ENCODE measurements around the gene NABP1. TPM values are rescaled to one million over a fixed set of nuclear protein-coding genes. Genes with fewer than 3 reads are reported as not detected.

NABP1 gene
- total and polyA plus RNA-seq, 4 donors = 3.6 to 35.5 (median 18.4) TPM

DNA sequence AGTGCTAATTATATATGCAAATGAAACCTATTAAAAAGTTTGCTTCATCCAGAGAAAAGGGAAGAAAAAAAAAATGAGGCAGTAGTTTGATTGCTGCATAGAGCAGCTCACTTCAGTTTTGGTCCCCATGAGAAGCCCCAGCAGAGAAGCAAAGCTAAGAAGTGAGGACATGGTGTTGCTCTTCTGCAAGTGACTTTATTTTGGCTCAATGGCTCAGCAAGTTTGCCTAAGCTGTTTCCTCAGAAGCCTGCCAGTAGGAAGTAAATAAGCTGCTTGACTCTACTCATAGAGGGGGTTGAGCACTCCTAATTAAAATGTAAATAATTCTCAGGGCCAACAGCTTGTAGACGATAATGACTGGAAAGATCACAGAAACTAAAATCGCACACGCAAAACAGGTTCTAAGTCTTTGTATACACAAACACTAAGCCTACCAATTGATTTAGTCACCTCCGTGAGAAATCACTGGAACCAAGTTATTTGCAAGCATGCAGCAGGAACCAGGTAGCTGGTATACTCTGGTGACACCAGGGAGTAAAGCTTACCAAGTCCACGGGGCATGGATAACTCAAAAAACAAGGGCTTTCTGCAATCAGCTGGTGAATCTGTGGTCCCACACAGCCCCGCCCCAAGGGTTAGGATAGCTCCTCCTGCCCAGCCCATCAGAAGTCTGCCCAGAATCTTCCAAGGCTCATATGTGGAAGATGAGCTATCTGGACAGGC is 39.7 kb upstream of the NABP1 start (continued):
- TF ChIP-seq, protein P1, sequence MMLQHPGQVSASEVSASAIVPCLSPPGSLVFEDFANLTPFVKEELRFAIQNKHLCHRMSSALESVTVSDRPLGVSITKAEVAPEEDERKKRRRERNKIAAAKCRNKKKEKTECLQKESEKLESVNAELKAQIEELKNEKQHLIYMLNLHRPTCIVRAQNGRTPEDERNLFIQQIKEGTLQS (IDR thresholded peaks at IDR 0.05) = no peak
- TF ChIP-seq FOXA2 (IDR thresholded peaks at IDR 0.05) (no peak), MAX (IDR thresholded peaks at IDR 0.05) (no peak)

DNA sequence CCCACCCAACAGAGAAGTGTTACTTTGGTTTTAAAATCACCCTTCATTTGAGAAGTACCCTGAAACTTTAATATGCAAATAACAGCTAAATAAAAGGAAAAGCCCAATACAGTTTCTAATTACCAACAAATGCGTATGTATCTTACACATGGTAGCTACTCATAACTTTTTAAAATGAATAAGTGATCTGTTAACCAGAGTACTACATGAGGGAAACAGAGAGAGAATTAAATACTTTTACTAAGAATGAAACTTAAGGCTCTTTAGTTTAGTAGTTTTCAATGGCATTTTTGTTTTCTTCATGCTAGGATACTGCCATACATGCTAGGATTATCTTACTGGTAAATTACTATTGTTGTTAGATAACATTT is 39.1 kb upstream of the NABP1 start:
- Histone ChIP-seq H3K9me3 (ENCODE audit: control insufficient read depth in 4 of 4, low read length in 3 of 4) (no peaks in the 10 kb centered on the region), H3K9ac (ENCODE audit: low read depth in 1 of 2, low read length in 2 of 2) (no peak overlapping the region), H3K4me1 (ENCODE audit: control insufficient read depth in 4 of 4, insufficient read depth in 4 of 4, low read length in 3 of 4) (peaks cover 0 to 4% (median 0%) of the 10 kb centered on the region in 4 donors), H3K27me3 (ENCODE audit: control insufficient read depth in 4 of 4, insufficient read depth in 4 of 4, low read length in 3 of 4) (no peaks in the 10 kb centered on the region), H3K27ac (ENCODE audit: low read depth in 1 of 2, low read length in 2 of 2) (no peak overlapping the region), H3K36me3 (ENCODE audit: control insufficient read depth in 4 of 4, insufficient read depth in 3 of 4, low read depth in 1 of 4, low read length in 3 of 4) (no peaks in the 10 kb centered on the region), H3K4me3 (ENCODE audit: low read depth in 1 of 3, low read length in 3 of 3) (no peak overlapping the region)
- TF ChIP-seq NR2F2 (IDR thresholded peaks at IDR 0.05) (no peak), GABPA (IDR thresholded peaks at IDR 0.05 in 1 of 2, conservative IDR thresholded peaks at IDR 0.05 in 1 of 2) (no peak), MAX (IDR thresholded peaks at IDR 0.05) (no peak), ZBTB33 (IDR thresholded peaks at IDR 0.05) (no peak), RAD21 (IDR thresholded peaks at IDR 0.05) (no peak), REST (IDR thresholded peaks at IDR 0.05) (no peak), FOXA2 (IDR thresholded peaks at IDR 0.05) (no peak), EGR1 (IDR thresholded peaks at IDR 0.05; ENCODE audit: low read depth in 2 of 2) (no peak), RXRA (IDR thresholded peaks at IDR 0.05) (no peak), FOXA1 (IDR thresholded peaks at IDR 0.05) (no peak), HNF4A (conservative IDR thresholded peaks at IDR 0.05) (no peak), SP1 (IDR thresholded peaks at IDR 0.05) (no peak), YY1 (IDR thresholded peaks at IDR 0.05) (no peak), JUND (IDR thresholded peaks at IDR 0.05) (no peak)
- TF ChIP-seq, protein P2, sequence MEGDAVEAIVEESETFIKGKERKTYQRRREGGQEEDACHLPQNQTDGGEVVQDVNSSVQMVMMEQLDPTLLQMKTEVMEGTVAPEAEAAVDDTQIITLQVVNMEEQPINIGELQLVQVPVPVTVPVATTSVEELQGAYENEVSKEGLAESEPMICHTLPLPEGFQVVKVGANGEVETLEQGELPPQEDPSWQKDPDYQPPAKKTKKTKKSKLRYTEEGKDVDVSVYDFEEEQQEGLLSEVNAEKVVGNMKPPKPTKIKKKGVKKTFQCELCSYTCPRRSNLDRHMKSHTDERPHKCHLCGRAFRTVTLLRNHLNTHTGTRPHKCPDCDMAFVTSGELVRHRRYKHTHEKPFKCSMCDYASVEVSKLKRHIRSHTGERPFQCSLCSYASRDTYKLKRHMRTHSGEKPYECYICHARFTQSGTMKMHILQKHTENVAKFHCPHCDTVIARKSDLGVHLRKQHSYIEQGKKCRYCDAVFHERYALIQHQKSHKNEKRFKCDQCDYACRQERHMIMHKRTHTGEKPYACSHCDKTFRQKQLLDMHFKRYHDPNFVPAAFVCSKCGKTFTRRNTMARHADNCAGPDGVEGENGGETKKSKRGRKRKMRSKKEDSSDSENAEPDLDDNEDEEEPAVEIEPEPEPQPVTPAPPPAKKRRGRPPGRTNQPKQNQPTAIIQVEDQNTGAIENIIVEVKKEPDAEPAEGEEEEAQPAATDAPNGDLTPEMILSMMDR (IDR thresholded peaks at IDR 0.05; ENCODE audit: low read depth, low read length, missing input control) = no peak
- TF ChIP-seq, protein P1 (IDR thresholded peaks at IDR 0.05) = no peak
- WGBS = 90% methylated on average over 1 of the region's 1 CpG
- no peak for DNase-seq (ENCODE audit: low spot score)
